NCI-H82 treated with DMSO at 0.1 percent for 48 hours (cell line): ENCODE measurements around the gene ST7.
"Not testable (repeated sequence)": the region's sequence is repeated elsewhere in the genome, so short reads cannot be mapped to it uniquely, and the experiment has no call there.

Experiments
- DNase-seq: peaks from one replicate; lab custom pipeline; 2025; ENCODE audit not compliant: unreplicated experiment; lab: John Stamatoyannopoulos, UW

Gene ST7

GRCh38 chr7:117211614-117212013 is 258.3 kb downstream of the ST7 start:
- no peak for DNase-seq

GRCh38 chr7:117212969-117213877 is 259.9 kb downstream of the ST7 start:
- DNase-seq = no peak

- no peak for DNase-seq
These were observed 262.7 kb downstream of the ST7 start for GRCh38 chr7:117216010-117216409.

- DNase-seq = no peak
These were observed 263.3 kb downstream of the ST7 start for GRCh38 chr7:117216436-117217069.

GRCh38 chr7:117217106-117218035 is 264.1 kb downstream of the ST7 start:
- no peak for DNase-seq

GRCh38 chr7:117218700-117219099 is 265.4 kb downstream of the ST7 start:
- DNase-seq = no peak

- DNase-seq = no peak
These were observed 266.2 kb downstream of the ST7 start for GRCh38 chr7:117219485-117219884.

GRCh38 chr7:117220836-117221235 is 267.5 kb downstream of the ST7 start:
- no peak for DNase-seq

GRCh38 chr7:117225536-117225935 is 272.2 kb downstream of the ST7 start:
- no peak for DNase-seq

- no peak for DNase-seq
These were observed 273.8 kb downstream of the ST7 start for GRCh38 chr7:117227091-117227490.

GRCh38 chr7:117229350-117229749 is 276.0 kb downstream of the ST7 start:
- DNase-seq = no peak

- DNase-seq = no peak
These were observed 277.2 kb downstream of the ST7 start for GRCh38 chr7:117230276-117231046.

GRCh38 chr7:117231047-117231359 is 277.7 kb downstream of the ST7 start:
- no peak for DNase-seq

- DNase-seq = no peak
These were observed 284.3 kb downstream of the ST7 start for GRCh38 chr7:117237646-117238045.

- no peak for DNase-seq
These were observed 285.2 kb downstream of the ST7 start for GRCh38 chr7:117238472-117238871.

GRCh38 chr7:117238937-117239336 is 285.6 kb downstream of the ST7 start:
- DNase-seq = no peak

- no peak for DNase-seq
These were observed 287.8 kb downstream of the ST7 start for GRCh38 chr7:117241088-117241487.

GRCh38 chr7:117243390-117243789 is 290.1 kb downstream of the ST7 start:
- DNase-seq = no peak

GRCh38 chr7:117245703-117246102 is 292.4 kb downstream of the ST7 start:
- not testable (repeated sequence) for DNase-seq

GRCh38 chr7:117247809-117248208 is 294.5 kb downstream of the ST7 start:
- DNase-seq = no peak

- no peak for DNase-seq
These were observed 295.5 kb downstream of the ST7 start for GRCh38 chr7:117248829-117249228.
